H1 (cell line): Measurements from ENCODE around the gene LRRTM2. TPM values are rescaled to one million over a fixed set of nuclear protein-coding genes. Genes with fewer than 3 reads are reported as not detected.

Experiments
- CTCF ChIA-PET: fragments of 300-600 bp; sonication (Branson Sonifier 250); formaldehyde crosslinking; loops from one replicate; lab custom pipeline; 2021; ENCODE audit not compliant: partially characterized antibody; lab: Charles Lee
- POLR2A ChIA-PET: fragments of 300-600 bp; sonication (Branson Sonifier 250); formaldehyde crosslinking; loops from one replicate; lab custom pipeline; 2021; ENCODE audit warnings: inconsistent platforms; ENCODE audit not compliant: partially characterized antibody; lab: Charles Lee
- DNase-seq, 2 experiments: peaks; one replicate each; pipeline versions ENCODE4 v3.0.0 to v3.0.0-alpha.2; 2010 to 2022; ENCODE audit warnings: low spot score in 2 of 2, low read depth in 1 of 2, mixed read lengths in 1 of 2
- FAIRE-seq: peaks from 2 replicates; lab custom pipeline; 2011; peaks lifted over from hg19 to GRCh38; lab: Jason Lieb, UNC
- H2AFZ ChIP-seq: 2 replicates; pipeline ENCODE4 v1.8.1; 2012; ENCODE audit warnings: low read length, inconsistent platforms
- H2AK5ac ChIP-seq: 2 replicates; pipeline ENCODE4 v1.6.1; 2013; ENCODE audit warnings: low read depth, low read length
- H2BK120ac ChIP-seq: replicated peaks from 2 replicates; pipeline ENCODE3; 2013; ENCODE audit warnings: low read depth, low read length, inconsistent platforms
- H2BK12ac ChIP-seq: 2 replicates; pipeline ENCODE4 v1.6.1; 2013; ENCODE audit warnings: low read depth, low read length
- H2BK15ac ChIP-seq: 2 replicates; pipeline ENCODE4 v1.6.1; 2013; ENCODE audit warnings: low read length
- H2BK20ac ChIP-seq: 2 replicates; pipeline ENCODE4 v1.6.1; 2013; ENCODE audit warnings: low read length
- H2BK5ac ChIP-seq: 2 replicates; pipeline ENCODE4 v1.6.1; 2013; ENCODE audit warnings: low read depth, low read length
- H3K14ac ChIP-seq: 2 replicates; pipeline ENCODE4 v1.6.1; 2013; ENCODE audit warnings: inconsistent platforms; ENCODE audit not compliant: insufficient read length
- H3K18ac ChIP-seq: 2 replicates; pipeline ENCODE4 v1.6.1; 2013; ENCODE audit warnings: low read length; ENCODE audit errors: extremely low read depth
- H3K23ac ChIP-seq: 2 replicates; pipeline ENCODE4 v1.6.1; 2013; ENCODE audit warnings: inconsistent platforms; ENCODE audit not compliant: insufficient read length
- H3K23me2 ChIP-seq: 2 replicates; pipeline ENCODE4 v1.6.1; 2013; ENCODE audit warnings: low read depth, low read length
- H3K27ac ChIP-seq: 2 replicates; pipeline ENCODE4 v1.6.1; 2011; ENCODE audit warnings: low read depth, low read length, inconsistent platforms
- H3K27me3 ChIP-seq, 4 experiments: replicated peaks in 1 of 4; 1 replicate in 1 of 4; 2 replicates in 3 of 4; pipeline versions ENCODE4 v1.6.1 to v1.8.1; 2011 to 2013; ENCODE audit warnings: low read length in 3 of 4, mild to moderate bottlenecking in 3 of 4, inconsistent platforms in 2 of 4, mixed read lengths in 2 of 4, moderate library complexity in 1 of 4; ENCODE audit not compliant: control insufficient read depth in 3 of 4, insufficient read depth in 3 of 4; ENCODE audit errors: extremely low read depth in 1 of 4
- H3K36me3 ChIP-seq, 4 experiments: 2 replicates each; pipeline versions ENCODE4 v1.6.1 to v1.8.1; 2011 to 2013; ENCODE audit warnings: mild to moderate bottlenecking in 4 of 4, low read length in 3 of 4, moderate library complexity in 2 of 4, control low read depth in 1 of 4, inconsistent platforms in 1 of 4; ENCODE audit not compliant: insufficient read depth in 4 of 4, control insufficient read depth in 2 of 4
- H3K4ac ChIP-seq: replicated peaks from 2 replicates; pipeline ENCODE3; 2013; ENCODE audit warnings: low read length, low read depth, mixed read lengths, inconsistent platforms; ENCODE audit not compliant: insufficient read length
- H3K4me1 ChIP-seq, 4 experiments: replicated peaks in 1 of 4; 1 replicate in 1 of 4; 2 replicates in 3 of 4; pipeline versions ENCODE4 v1.6.1 to v1.8.1; 2011 to 2013; ENCODE audit warnings: low read length in 3 of 4, inconsistent platforms in 2 of 4, mixed read lengths in 1 of 4; ENCODE audit not compliant: insufficient read depth in 4 of 4, control insufficient read depth in 3 of 4
- H3K4me2 ChIP-seq, 2 experiments: 2 replicates each; pipeline versions ENCODE4 v1.6.1 to v1.8.1; 2011 to 2013; ENCODE audit warnings: low read depth in 2 of 2, low read length in 2 of 2, control low read depth in 1 of 2, inconsistent platforms in 1 of 2, mild to moderate bottlenecking in 1 of 2; ENCODE audit not compliant: insufficient read depth in 1 of 2
- H3K4me3 ChIP-seq, 4 experiments: fragments of 200-600, 300-600 bp in 1 of 4; sonication (generic), shearing (Covaris generic), sonication (Bioruptor Twin) in 1 of 4; 2 replicates each; pipeline versions ENCODE4 v1.5.1 to v1.8.1; 2011 to 2016; ENCODE audit warnings: low read length in 4 of 4, low read depth in 3 of 4, control low read depth in 2 of 4, inconsistent platforms in 2 of 4, mild to moderate bottlenecking in 2 of 4, mixed read lengths in 1 of 4, moderate library complexity in 1 of 4; ENCODE audit not compliant: insufficient read depth in 2 of 4; ENCODE audit errors: extremely low read depth in 1 of 4
- H3K56ac ChIP-seq: replicated peaks from 2 replicates; pipeline ENCODE3; 2013; ENCODE audit warnings: low read depth, mild to moderate bottlenecking, mixed read lengths, low read length, inconsistent platforms; ENCODE audit not compliant: insufficient read length
- H3K79me1 ChIP-seq: 2 replicates; pipeline ENCODE4 v1.6.1; 2013; ENCODE audit warnings: low read depth, low read length, control low read depth
- H3K79me2 ChIP-seq, 2 experiments: 2 replicates each; pipeline versions ENCODE4 v1.6.1 to v1.8.1; 2012 to 2013; ENCODE audit warnings: low read length in 2 of 2, mild to moderate bottlenecking in 2 of 2, inconsistent platforms in 1 of 2; ENCODE audit not compliant: insufficient read depth in 2 of 2, control insufficient read depth in 1 of 2
- H3K9ac ChIP-seq, 4 experiments: replicated peaks in 1 of 4; 1 replicate in 1 of 4; 2 replicates in 3 of 4; pipeline versions ENCODE4 v1.6.1 to v1.8.1; 2011 to 2013; ENCODE audit warnings: low read depth in 3 of 4, low read length in 3 of 4, control low read depth in 2 of 4, mild to moderate bottlenecking in 2 of 4, moderate library complexity in 2 of 4, inconsistent platforms in 1 of 4; ENCODE audit errors: extremely low read depth in 1 of 4
- H3K9me3 ChIP-seq, 2 experiments: 2 replicates each; pipeline versions ENCODE4 v1.6.1 to v1.8.1; 2012 to 2013; ENCODE audit warnings: mild to moderate bottlenecking in 2 of 2, moderate library complexity in 2 of 2, control low read depth in 1 of 2, inconsistent platforms in 1 of 2, low read depth in 1 of 2, low read length in 1 of 2, mixed read lengths in 1 of 2; ENCODE audit not compliant: insufficient read depth in 2 of 2
- H4K20me1 ChIP-seq, 2 experiments: replicated peaks in 1 of 2; 2 replicates each; pipeline versions ENCODE3 to v1.8.1; 2011 to 2013; ENCODE audit warnings: inconsistent platforms in 2 of 2, low read length in 2 of 2, mild to moderate bottlenecking in 1 of 2; ENCODE audit not compliant: insufficient read depth in 2 of 2, control insufficient read depth in 1 of 2
- H4K5ac ChIP-seq: 2 replicates; pipeline ENCODE4 v1.6.1; 2013; ENCODE audit warnings: low read length, low read depth, mixed read lengths, inconsistent platforms; ENCODE audit not compliant: insufficient read length
- H4K8ac ChIP-seq: 2 replicates; pipeline ENCODE4 v1.8.0; 2013; ENCODE audit warnings: mild to moderate bottlenecking, moderate library complexity, low read length, inconsistent platforms; ENCODE audit not compliant: insufficient read depth; ENCODE audit errors: extremely low read depth
- H4K91ac ChIP-seq: replicated peaks from 2 replicates; pipeline ENCODE3; 2013; ENCODE audit warnings: low read length, mixed read lengths, inconsistent platforms; ENCODE audit not compliant: insufficient read length
- BRCA1 ChIP-seq: IDR thresholded peaks from 2 replicates; pipeline ENCODE4 v1.6.1; 2012; ENCODE audit warnings: low read depth, low read length, improper control_type of control experiment
- CHD2 ChIP-seq: IDR thresholded peaks from 2 replicates; pipeline ENCODE4 v1.6.1; 2012; ENCODE audit warnings: low read length, improper control_type of control experiment
- EP300 ChIP-seq, 2 experiments: IDR thresholded peaks; 1 replicate in 1 of 2; 2 replicates in 1 of 2; pipeline ENCODE4 v1.6.1; 2011 to 2012; ENCODE audit warnings: low read depth in 2 of 2, low read length in 2 of 2, mild to moderate bottlenecking in 2 of 2, borderline replicate concordance in 1 of 2, inconsistent platforms in 1 of 2, moderate library complexity in 1 of 2
- GTF2F1 ChIP-seq: IDR thresholded peaks from 2 replicates; pipeline ENCODE4 v1.6.1; 2012; ENCODE audit warnings: low read depth, low read length, improper control_type of control experiment, borderline replicate concordance
- HDAC2 ChIP-seq, 2 experiments: fragments of 300-600 bp in 1 of 2; sonication (generic) in 1 of 2; IDR thresholded peaks; 2 replicates each; pipeline ENCODE4 v1.6.1; 2011 to 2012; ENCODE audit warnings: low read depth in 2 of 2, low read length in 2 of 2, mild to moderate bottlenecking in 2 of 2, moderate library complexity in 2 of 2, borderline replicate concordance in 1 of 2, inconsistent platforms in 1 of 2
- KDM4A ChIP-seq: IDR thresholded peaks from one replicate; pipeline ENCODE4 v1.7.1; 2012; ENCODE audit warnings: low read depth, mild to moderate bottlenecking, moderate library complexity, low read length, inconsistent platforms; ENCODE audit not compliant: severe bottlenecking
- PHF8 ChIP-seq: fragments of 200-600 bp; sonication (generic); conservative IDR thresholded peaks from 2 replicates; pipeline ENCODE4 v1.7.1; 2012; ENCODE audit warnings: low read depth, mild to moderate bottlenecking, inconsistent platforms, low read length, moderate library complexity
- SRF ChIP-seq: IDR thresholded peaks from 2 replicates; pipeline ENCODE4 v1.6.1; 2011; ENCODE audit warnings: mild to moderate bottlenecking, low read depth, low read length, moderate library complexity
- TBP ChIP-seq: IDR thresholded peaks from 2 replicates; pipeline ENCODE4 v1.6.1; 2011; ENCODE audit warnings: low read depth, low read length, improper control_type of control experiment
- WGBS, 2 experiments: shearing (Covaris generic) in 1 of 2; methylation state at CpG; one replicate each; pipeline versions ENCODE4 v1.1.6 to v1.1.7; 2013 to 2015; ENCODE audit warnings: low lambda C conversion rate in 2 of 2, mixed read lengths in 2 of 2, inconsistent platforms in 1 of 2, low coverage in 1 of 2, missing lambda C conversion rate in 1 of 2; ENCODE audit not compliant: insufficient replicate concordance in 2 of 2, insufficient coverage in 1 of 2, insufficient read length in 1 of 2; ENCODE audit errors: extremely low coverage in 1 of 2, missing lambda C conversion rate in 1 of 2; 5-methylcytosine and 5-hydroxymethylcytosine counted together
- polyA plus RNA-seq, 7 experiments: library from polyadenylated mRNA; depleted of rRNA in 3 of 7; stranded (reverse) in 5 of 7; unstranded in 2 of 7; fragments of >200 nt in 5 of 7; fragments of 200-250 nt in 2 of 7; gene quantifications; 1 replicate in 5 of 7; 2 replicates in 1 of 7; 4 replicates in 1 of 7; pipeline versions ENCODE4 v1.2.1 to v1.2.3, GENCODE V29; 2011 to 2013; ENCODE audit warnings: missing spikeins in 2 of 7, mixed read lengths in 2 of 7
- total RNA-seq: library from RNA; stranded (reverse); fragmentation: NEBNext Ultra II Directional; extraction: Animal tissue kit (Norgen Biotek cat#: 25700); gene quantifications from 2 replicates; pipeline ENCODE4 v1.2.1, GENCODE V29; 2021

Gene LRRTM2
- total and polyA plus RNA-seq, 2 of the 8 experiments (the other 6 are each of a cell fraction or from before 2014, with no cell fraction given): not detected

DNA sequence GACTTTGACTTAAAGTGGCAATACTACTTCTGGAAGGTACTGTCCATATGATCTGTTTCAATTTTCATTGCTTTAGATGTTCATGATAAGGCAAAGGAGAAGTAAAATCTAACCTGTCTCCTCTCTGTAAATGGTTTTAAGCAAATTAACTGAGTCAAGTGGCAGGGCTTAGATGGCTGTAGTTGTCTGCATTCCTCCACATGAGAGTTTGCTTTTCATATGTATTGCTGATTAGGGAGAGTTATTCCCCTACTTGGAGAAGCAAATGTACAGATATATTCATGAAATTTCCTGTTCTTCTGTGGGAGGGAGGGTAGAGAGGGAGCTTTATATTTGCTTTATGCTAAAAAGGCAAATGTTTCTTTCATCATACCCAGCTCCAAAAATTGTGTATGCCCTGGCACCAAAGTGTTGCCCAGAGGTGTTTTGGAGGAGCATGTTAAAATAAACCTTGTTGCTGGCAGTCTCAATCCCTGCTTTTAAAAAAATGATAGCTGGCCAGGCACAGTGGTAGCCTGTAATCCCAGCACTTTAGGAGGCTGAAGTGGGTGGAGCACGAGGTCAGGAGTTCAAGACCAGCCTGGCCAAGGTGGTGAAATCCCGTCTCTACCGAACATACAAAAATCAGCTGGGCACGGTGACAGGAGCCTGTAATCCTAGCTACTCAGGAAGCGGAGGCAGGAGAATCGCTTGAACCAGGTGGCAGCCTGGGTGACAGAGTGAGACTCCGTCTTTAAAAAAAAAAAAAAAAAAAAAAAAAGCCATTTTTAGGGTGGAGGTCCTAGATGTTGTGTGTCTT is 3.5 kb upstream of the LRRTM2 start:
- Histone ChIP-seq H3K23ac (no peak overlapping the region), H3K9me3 (no peaks in the 10 kb centered on the region), H3K36me3 (0 out of 8 replicates have a peak, but pooled peaks cover 0 to 2% (median 0%) of the 10 kb centered on the region in 4 experiments), H2AFZ (no peak overlapping the region), H3K27me3 (no peaks in the 10 kb centered on the region), H3K9ac (no peak overlapping the region), H3K18ac (0 out of 2 replicates have a peak overlapping the region, but pooled peaks have one; percentile 28), H3K79me1 (peaks cover 3% of the 10 kb centered on the region; the same call in 1 of the 2 replicates), H2BK20ac (no peak overlapping the region), H2BK15ac (no peak overlapping the region), H2BK120ac (no peak overlapping the region), H3K23me2 (no peaks in the 10 kb centered on the region), H3K27ac (no peak overlapping the region; the same call in 1 of the 2 replicates), H3K14ac (no peak overlapping the region), H3K79me2 (peaks cover 0 to 88% of the 10 kb centered on the region in 2 experiments), H3K4me2 (no peak overlapping the region), H4K91ac (no peak overlapping the region), H3K4me1 (peaks cover 3 to 19% (median 15%) of the 10 kb centered on the region in 4 experiments; a peak in 4 of 7 replicates), H3K4me3 (no peak overlapping the region), H2BK12ac (no peak overlapping the region), H3K4ac (no peak overlapping the region), H2BK5ac (no peak overlapping the region), H4K5ac (no peak overlapping the region), H2AK5ac (no peak overlapping the region), H3K56ac (no peak overlapping the region), H4K20me1 (no peaks in the 10 kb centered on the region), H4K8ac (no peak overlapping the region)
- no peak for TF ChIP-seq TBP
- TF ChIP-seq HDAC2 (IDR thresholded peaks at IDR 0.05; ENCODE audit: borderline replicate concordance in 1 of 2, low read depth in 2 of 2, low read length in 2 of 2): no peak
- no peak for TF ChIP-seq GTF2F1
- TF ChIP-seq BRCA1: no peak
- no peak for TF ChIP-seq CHD2
- TF ChIP-seq PHF8: no peak
- no peak for TF ChIP-seq SRF
- no peak for TF ChIP-seq EP300 (IDR thresholded peaks at IDR 0.05; ENCODE audit: borderline replicate concordance in 1 of 2, low read depth in 2 of 2, low read length in 2 of 2)
- TF ChIP-seq KDM4A: no peak
- FAIRE-seq (no peak), DNase-seq (no peak)
- ChIA-PET POLR2A (interaction anchor here (0.6 to 1.2 kb wide), 3 partner anchors 10 to 303 kb away, joined by 3 to 5 read pairs (median 3); partner anchors contain the start of gene HSPA9), CTCF (interaction anchor here (0.7 to 1.2 kb wide), 4 partner anchors 12 to 454 kb away, joined by 3 to 4 read pairs (median 3); no protein-coding TSS in a partner anchor)
- 85% methylated on average over 6 of the region's 7 CpGs; no CpG with 5 or more reads in 1 of the 2 experiments for WGBS, 2 experiments
